HG02623 (cell line): ENCODE measurements around the gene KLK15.

ENCODE experiments used
- ATAC-seq: cut with Tn5 transposase; IDR thresholded peaks from one replicate; pipeline ENCODE4 v1.9.1; 2021; ENCODE audit warnings: moderate library complexity; ENCODE audit not compliant: unreplicated experiment

The KLK15 gene

GRCh38 chr19:50833117-50833801 is at the start of gene KLK15:
KLK15 (minus strand) TSS chr19:50833574; CDS start chr19:50831492, 2,082 bp downstream.
- ATAC-seq: no peak

GRCh38 chr19:50882188-50882587 is 48.8 kb upstream of the KLK15 start:
- no peak for ATAC-seq

DNA sequence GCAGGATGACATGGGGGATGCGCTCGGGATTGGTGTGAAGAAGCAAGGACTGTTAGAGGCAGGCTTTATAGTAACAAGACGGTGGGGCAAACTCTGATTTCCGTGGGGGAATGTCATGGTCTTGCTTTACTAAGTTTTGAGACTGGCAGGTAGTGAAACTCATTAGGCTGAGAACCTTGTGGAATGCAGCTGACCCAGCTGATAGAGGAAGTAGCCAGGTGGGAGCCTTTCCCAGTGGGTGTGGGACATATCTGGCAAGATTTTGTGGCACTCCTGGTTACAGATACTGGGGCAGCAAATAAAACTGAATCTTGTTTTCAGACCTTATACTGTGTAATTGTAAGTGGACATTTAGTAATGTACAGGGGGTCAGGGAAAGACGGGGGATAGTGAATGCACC is 46.9 kb upstream of the KLK15 start:
- ATAC-seq: no peak

- no peak for ATAC-seq
Observed at GRCh38 chr19:50878851-50879250, 45.5 kb upstream of the KLK15 start.

- ATAC-seq: no peak
Observed at GRCh38 chr19:50877338-50877737, 44.0 kb upstream of the KLK15 start.

DNA sequence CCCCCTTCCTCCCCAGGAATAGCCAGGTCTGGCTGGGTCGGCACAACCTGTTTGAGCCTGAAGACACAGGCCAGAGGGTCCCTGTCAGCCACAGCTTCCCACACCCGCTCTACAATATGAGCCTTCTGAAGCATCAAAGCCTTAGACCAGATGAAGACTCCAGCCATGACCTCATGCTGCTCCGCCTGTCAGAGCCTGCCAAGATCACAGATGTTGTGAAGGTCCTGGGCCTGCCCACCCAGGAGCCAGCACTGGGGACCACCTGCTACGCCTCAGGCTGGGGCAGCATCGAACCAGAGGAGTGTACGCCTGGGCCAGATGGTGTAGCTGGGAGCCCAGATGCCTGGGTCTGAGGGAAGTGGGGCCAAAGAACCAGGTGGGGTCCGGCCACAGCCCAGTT is 43.1 kb upstream of the KLK15 start:
- no peak for ATAC-seq

GRCh38 chr19:50875795-50876422 is 42.5 kb upstream of the KLK15 start:
- ATAC-seq: no peak

- no peak for ATAC-seq
Observed at GRCh38 chr19:50874211-50874610, 40.8 kb upstream of the KLK15 start.

- no peak for ATAC-seq
Observed at GRCh38 chr19:50873056-50873455, 39.7 kb upstream of the KLK15 start, which contains the start of gene KLK2. KLK2 (plus strand) TSS chr19:50873439; CDS start chr19:50873474, 35 bp downstream.

DNA sequence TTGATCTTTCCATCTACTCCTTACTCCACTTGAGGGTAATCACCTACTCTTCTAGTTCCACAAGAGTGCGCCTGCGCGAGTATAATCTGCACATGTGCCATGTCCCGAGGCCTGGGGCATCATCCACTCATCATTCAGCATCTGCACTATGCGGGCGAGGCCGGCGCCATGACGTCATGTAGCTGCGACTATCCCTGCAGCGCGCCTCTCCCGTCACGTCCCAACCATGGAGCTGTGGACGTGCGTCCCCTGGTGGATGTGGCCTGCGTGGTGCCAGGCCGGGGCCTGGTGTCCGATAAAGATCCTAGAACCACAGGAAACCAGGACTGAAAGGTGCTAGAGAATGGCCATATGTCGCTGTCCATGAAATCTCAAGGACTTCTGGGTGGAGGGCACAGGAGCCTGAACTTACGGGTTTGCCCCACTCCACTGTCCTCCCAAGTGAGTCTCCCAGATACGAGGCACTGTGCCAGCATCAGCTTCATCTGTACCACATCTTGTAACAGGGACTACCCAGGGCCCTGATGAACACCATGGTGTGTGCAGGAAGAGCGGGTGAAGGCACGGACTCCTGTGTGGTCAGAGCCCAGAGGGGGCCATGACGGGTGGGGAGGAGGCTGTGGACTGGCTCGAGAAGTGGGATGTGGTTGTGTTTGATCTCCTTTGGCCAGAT is 37.2 kb upstream of the KLK15 start:
- ATAC-seq: no peak

- no peak for ATAC-seq
Observed at GRCh38 chr19:50869479-50869878, 36.1 kb upstream of the KLK15 start.

DNA sequence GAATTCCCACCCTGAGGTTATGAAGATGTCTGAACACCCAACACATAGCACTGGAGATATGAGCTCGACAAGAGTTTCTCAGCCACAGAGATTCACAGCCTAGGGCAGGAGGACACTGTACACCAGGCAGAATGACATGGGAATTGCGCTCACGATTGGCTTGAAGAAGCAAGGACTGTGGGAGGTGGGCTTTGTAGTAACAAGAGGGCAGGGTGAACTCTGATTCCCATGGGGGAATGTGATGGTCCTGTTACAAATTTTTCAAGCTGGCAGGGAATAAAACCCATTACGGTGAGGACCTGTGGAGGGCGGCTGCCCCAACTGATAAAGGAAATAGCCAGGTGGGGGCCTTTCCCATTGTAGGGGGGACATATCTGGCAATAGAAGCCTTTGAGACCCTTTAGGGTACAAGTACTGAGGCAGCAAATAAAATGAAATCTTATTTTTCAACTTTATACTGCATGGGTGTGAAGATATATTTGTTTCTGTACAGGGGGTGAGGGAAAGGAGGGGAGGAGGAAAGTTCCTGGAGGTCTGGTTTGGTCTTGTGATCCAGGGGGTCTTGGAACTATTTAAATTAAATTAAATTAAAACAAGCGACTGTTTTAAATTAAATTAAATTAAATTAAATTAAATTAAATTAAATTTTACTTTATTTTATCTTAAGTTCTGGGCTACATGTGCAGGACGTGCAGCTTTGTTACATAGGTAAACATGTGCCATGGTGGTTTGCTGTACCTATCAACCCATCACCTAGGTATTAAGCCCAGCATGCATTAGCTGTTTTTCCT is 28.3 kb upstream of the KLK15 start:
- no peak for ATAC-seq

DNA sequence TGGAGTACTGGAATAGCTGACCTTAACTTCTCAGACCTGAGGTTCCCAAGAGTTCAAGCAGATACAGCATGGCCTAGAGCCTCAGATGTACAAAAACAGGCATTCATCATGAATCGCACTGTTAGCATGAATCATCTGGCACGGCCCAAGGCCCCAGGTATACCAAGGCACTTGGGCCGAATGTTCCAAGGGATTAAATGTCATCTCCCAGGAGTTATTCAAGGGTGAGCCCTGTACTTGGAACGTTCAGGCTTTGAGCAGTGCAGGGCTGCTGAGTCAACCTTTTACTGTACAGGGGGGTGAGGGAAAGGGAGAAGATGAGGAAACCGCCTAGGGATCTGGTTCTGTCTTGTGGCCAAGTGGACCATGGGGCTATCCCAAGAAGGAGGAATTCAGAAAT is 27.6 kb upstream of the KLK15 start:
- ATAC-seq: no peak

- no peak for ATAC-seq
Observed at GRCh38 chr19:50859849-50860248, 26.5 kb upstream of the KLK15 start.

GRCh38 chr19:50858886-50859285 is 25.5 kb upstream of the KLK15 start:
- ATAC-seq: no peak

DNA sequence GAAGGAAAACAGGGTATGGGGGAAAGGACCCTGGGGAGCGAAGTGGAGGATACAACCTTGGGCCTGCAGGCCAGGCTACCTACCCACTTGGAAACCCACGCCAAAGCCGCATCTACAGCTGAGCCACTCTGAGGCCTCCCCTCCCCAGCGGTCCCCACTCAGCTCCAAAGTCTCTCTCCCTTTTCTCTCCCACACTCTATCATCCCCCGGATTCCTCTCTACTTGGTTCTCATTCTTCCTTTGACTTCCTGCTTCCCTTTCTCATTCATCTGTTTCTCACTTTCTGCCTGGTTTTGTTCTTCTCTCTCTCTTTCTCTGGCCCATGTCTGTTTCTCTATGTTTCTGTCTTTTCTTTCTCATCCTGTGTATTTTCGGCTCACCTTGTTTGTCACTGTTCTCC is 24.0 kb upstream of the KLK15 start:
- ATAC-seq: no peak

GRCh38 chr19:50854636-50855410 is 21.4 kb upstream of the KLK15 start, which contains the start of gene KLK3:
KLK3 (plus strand) TSS chr19:50854915; CDS start chr19:50854956, 41 bp downstream.
- no peak for ATAC-seq

GRCh38 chr19:50851620-50852019 is 18.2 kb upstream of the KLK15 start:
- ATAC-seq: no peak

DNA sequence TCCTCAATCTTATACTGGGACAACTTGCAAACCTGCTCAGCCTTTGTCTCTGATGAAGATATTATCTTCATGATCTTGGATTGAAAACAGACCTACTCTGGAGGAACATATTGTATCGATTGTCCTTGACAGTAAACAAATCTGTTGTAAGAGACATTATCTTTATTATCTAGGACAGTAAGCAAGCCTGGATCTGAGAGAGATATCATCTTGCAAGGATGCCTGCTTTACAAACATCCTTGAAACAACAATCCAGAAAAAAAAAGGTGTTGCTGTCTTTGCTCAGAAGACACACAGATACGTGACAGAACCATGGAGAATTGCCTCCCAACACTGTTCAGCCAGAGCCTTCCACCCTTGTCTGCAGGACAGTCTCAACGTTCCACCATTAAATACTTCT is 17.4 kb upstream of the KLK15 start:
- ATAC-seq: no peak

- ATAC-seq: no peak
Observed at GRCh38 chr19:50844296-50844935, 11.0 kb upstream of the KLK15 start.
